ENCODE data around the gene CYP2D6.
"Not testable (repeated sequence)": the region's sequence is repeated elsewhere in the genome, so short reads cannot be mapped to it uniquely, and the experiment has no call there.

DNA sequence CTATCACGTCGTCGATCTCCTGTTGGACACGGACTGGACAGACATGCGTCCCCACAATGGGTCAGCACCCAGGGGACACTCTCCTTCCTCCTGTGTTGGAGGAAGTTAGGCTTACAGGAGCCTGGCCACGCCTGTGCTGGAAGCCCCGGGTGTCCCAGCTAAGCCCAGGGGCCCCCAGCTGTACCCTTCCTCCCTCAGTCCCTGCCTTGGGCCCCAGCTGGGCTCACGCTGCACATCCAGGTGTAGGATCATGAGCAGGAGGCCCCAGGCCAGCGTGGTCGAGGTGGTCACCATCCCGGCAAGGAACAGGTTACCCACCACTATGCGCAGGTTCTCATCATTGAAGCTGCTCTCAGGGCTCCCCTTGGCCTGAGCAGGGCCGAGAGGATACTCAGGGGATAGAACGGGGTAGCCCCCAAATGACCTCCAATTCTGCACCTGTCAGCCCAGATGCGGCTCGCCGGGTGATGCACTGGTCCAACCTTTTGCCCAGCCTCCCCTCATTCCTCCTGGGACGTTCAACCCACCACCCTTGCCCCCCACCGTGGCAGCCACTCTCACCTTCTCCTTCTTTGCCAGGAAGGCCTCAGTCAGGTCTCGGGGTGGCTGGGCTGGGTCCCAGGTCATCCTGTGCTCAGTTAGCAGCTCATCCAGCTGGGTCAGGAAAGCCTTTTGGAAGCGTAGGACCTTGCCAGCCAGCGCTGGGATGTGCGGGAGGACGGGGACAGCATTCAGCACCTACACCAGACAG is 10.9 kb upstream of the CYP2D6 start:
- not testable (repeated sequence) for TF ChIP-seq YY1 (IDR thresholded peaks at IDR 0.05; ENCODE audit: insufficient read depth, insufficient read length); ZNF274 (IDR thresholded peaks at IDR 0.05; ENCODE audit: low read depth, low read length)

All from NT2/D1 (cell line).